Fibroblast of lung (primary cell): ENCODE results near the gene FLT3LG. TPM values are rescaled to one million over a fixed set of nuclear protein-coding genes. Genes with fewer than 3 reads are reported as not detected.

Experiments used
- DNase-seq, 2 donors: peaks; one replicate each; pipeline versions ENCODE4 v3.0.0 to v3.0.0-alpha.2; 2010; ENCODE audit warnings: low read depth in 2 of 2
- H2AFZ ChIP-seq: 2 replicates; pipeline ENCODE4 v1.5.1; 2012; ENCODE audit warnings: low read length, control low read depth, inconsistent platforms
- H3K27ac ChIP-seq: 2 replicates; pipeline ENCODE4 v1.5.1; 2011; ENCODE audit warnings: low read length, control low read depth; ENCODE audit not compliant: insufficient read depth
- H3K27me3 ChIP-seq: 2 replicates; pipeline ENCODE4 v1.5.1; 2011; ENCODE audit warnings: mild to moderate bottlenecking, low read length; ENCODE audit not compliant: control insufficient read depth, insufficient read depth
- H3K36me3 ChIP-seq: 2 replicates; pipeline ENCODE4 v1.5.1; 2011; ENCODE audit warnings: low read length; ENCODE audit not compliant: control insufficient read depth, insufficient read depth
- H3K4me1 ChIP-seq: 2 replicates; pipeline ENCODE4 v1.5.1; 2011; ENCODE audit warnings: low read length; ENCODE audit not compliant: control insufficient read depth, insufficient read depth; ENCODE audit errors: extremely low read depth
- H3K4me2 ChIP-seq: 2 replicates; pipeline ENCODE4 v1.5.1; 2011; ENCODE audit warnings: low read length, control low read depth; ENCODE audit not compliant: insufficient read depth; ENCODE audit errors: extremely low read depth
- H3K4me3 ChIP-seq, 4 experiments: fragments of 200-600 bp in 1 of 4; sonication (generic) in 1 of 4; replicated peaks in 1 of 4; 2 replicates each; pipeline ENCODE4 v1.5.1; 2011 to 2016; ENCODE audit warnings: low read length in 4 of 4, low read depth in 3 of 4, mild to moderate bottlenecking in 3 of 4, control low read depth in 2 of 4, inconsistent platforms in 1 of 4, mixed read lengths in 1 of 4; ENCODE audit not compliant: insufficient read depth in 1 of 4; ENCODE audit errors: control extremely low read depth in 1 of 4
- H3K79me2 ChIP-seq: 2 replicates; pipeline ENCODE4 v1.5.1; 2012; ENCODE audit warnings: mild to moderate bottlenecking, low read length, inconsistent platforms; ENCODE audit not compliant: control insufficient read depth, insufficient read depth
- H3K9ac ChIP-seq: 2 replicates; pipeline ENCODE4 v1.5.1; 2011; ENCODE audit warnings: mild to moderate bottlenecking, low read length, control low read depth; ENCODE audit not compliant: insufficient read depth
- H3K9me3 ChIP-seq: 2 replicates; pipeline ENCODE4 v1.5.1; 2012; ENCODE audit warnings: low read depth, low read length; ENCODE audit not compliant: control insufficient read depth, insufficient read depth
- H4K20me1 ChIP-seq: 2 replicates; pipeline ENCODE4 v1.5.1; 2011; ENCODE audit warnings: low read length; ENCODE audit not compliant: control insufficient read depth, insufficient read depth; ENCODE audit errors: extremely low read depth
- CTCF ChIP-seq, 2 donors: IDR thresholded peaks in 1 of 2; conservative IDR thresholded peaks in 1 of 2; 1 replicate in 1 of 2; 2 replicates in 1 of 2; pipeline ENCODE4 v1.5.1; 2011 to 2012; ENCODE audit warnings: low read length in 2 of 2, control low read depth in 1 of 2, inconsistent platforms in 1 of 2, low read depth in 1 of 2, mild to moderate bottlenecking in 1 of 2
- EZH2 ChIP-seq: IDR thresholded peaks from 2 replicates; pipeline ENCODE4 v1.5.1; 2012; ENCODE audit warnings: low read length, control low read depth, mild to moderate bottlenecking; ENCODE audit errors: missing control alignments
- polyA plus RNA-seq, 2 donors: library from polyadenylated mRNA; depleted of rRNA in 1 of 2; stranded (reverse) in 1 of 2; unstranded in 1 of 2; fragments of >200 nt; gene quantifications; 2 replicates each; pipeline ENCODE4 v1.2.1, GENCODE V29; 2011 to 2012; ENCODE audit warnings: missing spikeins in 1 of 2
- total RNA-seq: library from RNA; depleted of rRNA; stranded (reverse); fragments of >200 nt; gene quantifications from 2 replicates; pipeline ENCODE4 v1.2.1, GENCODE V29; 2014

The FLT3LG gene
- total and polyA plus RNA-seq, 2 donors (not counting 1 experiment from before 2014, with no cell fraction given), result 4.4 to 4.5 TPM

GRCh38 chr19:49430172-49430677 lies 43.8 kb upstream of the FLT3LG start:
- peaks cover 81% of the 10 kb centered on the region for H3K27me3 ChIP-seq
- H3K36me3 ChIP-seq, result no peaks in the 10 kb centered on the region
- no peak overlapping the region for H3K4me2 ChIP-seq
- H3K79me2 ChIP-seq, result no peaks in the 10 kb centered on the region
- H2AFZ ChIP-seq, result no peak overlapping the region
- H3K9me3 ChIP-seq, result no peaks in the 10 kb centered on the region
- TF ChIP-seq EZH2, result no peak
- TF ChIP-seq CTCF (conservative IDR thresholded peaks at IDR 0.05 in 1 of 2, IDR thresholded peaks at IDR 0.05 in 1 of 2; ENCODE audit: low read depth in 1 of 2, low read length in 2 of 2), result no peak
- H3K9ac ChIP-seq, result no peak overlapping the region
- no peak for DNase-seq
- no peak overlapping the region for H3K4me3 ChIP-seq
- H4K20me1 ChIP-seq, result no peaks in the 10 kb centered on the region
- no peak overlapping the region for H3K27ac ChIP-seq
- no peaks in the 10 kb centered on the region for H3K4me1 ChIP-seq

GRCh38 chr19:49430678-49431329 lies 43.2 kb upstream of the FLT3LG start:
- no peak overlapping the region for H3K27ac ChIP-seq
- no peak for DNase-seq
- TF ChIP-seq CTCF (conservative IDR thresholded peaks at IDR 0.05 in 1 of 2, IDR thresholded peaks at IDR 0.05 in 1 of 2; ENCODE audit: low read depth in 1 of 2, low read length in 2 of 2), result no peak
- no peak for TF ChIP-seq EZH2
- no peaks in the 10 kb centered on the region for H3K36me3 ChIP-seq
- H3K9me3 ChIP-seq, result no peaks in the 10 kb centered on the region
- H4K20me1 ChIP-seq, result no peaks in the 10 kb centered on the region
- H3K4me3 ChIP-seq, result no peak overlapping the region
- no peaks in the 10 kb centered on the region for H3K4me1 ChIP-seq
- H2AFZ ChIP-seq, result no peak overlapping the region
- no peak overlapping the region for H3K4me2 ChIP-seq
- H3K27me3 ChIP-seq, result peaks cover 79% of the 10 kb centered on the region
- H3K79me2 ChIP-seq, result no peaks in the 10 kb centered on the region
- no peak overlapping the region for H3K9ac ChIP-seq

GRCh38 chr19:49431330-49431749 lies 42.7 kb upstream of the FLT3LG start:
- no peak overlapping the region for H2AFZ ChIP-seq
- H3K4me2 ChIP-seq, result no peak overlapping the region
- H3K4me1 ChIP-seq, result no peaks in the 10 kb centered on the region
- H3K79me2 ChIP-seq, result no peaks in the 10 kb centered on the region
- no peaks in the 10 kb centered on the region for H3K9me3 ChIP-seq
- no peaks in the 10 kb centered on the region for H4K20me1 ChIP-seq
- H3K36me3 ChIP-seq, result no peaks in the 10 kb centered on the region
- TF ChIP-seq EZH2 (no peak), CTCF (conservative IDR thresholded peaks at IDR 0.05 in 1 of 2, IDR thresholded peaks at IDR 0.05 in 1 of 2; ENCODE audit: low read depth in 1 of 2, low read length in 2 of 2) (no peak)
- DNase-seq, result no peak
- H3K9ac ChIP-seq, result no peak overlapping the region
- no peak overlapping the region for H3K27ac ChIP-seq
- no peak overlapping the region for H3K4me3 ChIP-seq
- H3K27me3 ChIP-seq, result peaks cover 80% of the 10 kb centered on the region
